NCI-H2081 (cell line): ENCODE results near the gene ANKRD36.
"Not testable (repeated sequence)": the region's sequence is repeated elsewhere in the genome, so short reads cannot be mapped to it uniquely, and the experiment has no call there.

Source experiments
- DNase-seq, 2 experiments: peaks; one replicate each; lab custom pipeline; 2025; lab: John Stamatoyannopoulos, UW

The ANKRD36 gene

DNA sequence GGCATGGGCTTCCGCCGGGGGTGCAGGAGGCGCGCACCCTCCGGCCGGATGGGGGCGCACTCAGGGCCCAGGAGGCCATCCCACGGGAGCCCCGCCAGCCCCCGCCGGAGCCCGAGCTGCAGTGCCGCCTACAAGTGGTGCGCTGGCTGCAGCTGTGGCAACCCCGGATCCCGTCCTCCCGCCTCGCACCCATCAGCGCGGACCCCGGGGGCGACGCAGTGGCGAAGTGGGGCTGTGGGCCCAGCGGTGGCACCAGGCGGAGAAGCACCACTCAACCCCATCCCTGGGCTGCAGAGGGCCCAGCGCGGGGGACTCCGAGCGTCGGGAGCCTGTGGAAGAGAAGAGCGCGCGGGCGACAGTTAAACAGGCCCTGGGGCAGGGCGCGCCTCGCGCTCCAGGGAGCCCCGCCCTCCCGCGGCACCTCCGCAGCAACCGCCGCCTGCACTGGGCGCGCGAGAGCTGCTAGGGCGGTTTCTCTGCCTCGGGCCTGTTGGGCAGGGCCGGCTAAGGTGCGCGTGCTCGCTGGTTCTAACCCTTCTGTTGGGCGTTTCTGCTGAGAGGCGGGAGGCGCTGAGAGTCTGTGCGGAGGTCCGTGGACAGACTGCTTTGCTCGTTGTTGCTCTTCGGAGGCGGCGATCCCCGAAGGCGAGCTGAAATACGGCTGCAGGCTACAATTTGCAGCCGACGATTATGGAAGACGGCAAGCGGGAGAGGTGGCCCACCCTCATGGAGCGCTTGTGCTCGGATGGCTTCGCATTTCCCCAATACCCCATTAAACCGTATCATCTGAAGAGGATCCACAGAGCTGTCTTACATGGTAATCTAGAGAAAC lies at the start of gene ANKRD36:
TSS of gene ANKRD36 (plus strand) at position 104 of the 832 bp plus-strand sequence. CDS start at position 691, 587 bp downstream.
- DNase-seq, result not testable (repeated sequence)

GRCh38 chr2:97066030-97066429 lies 46.9 kb upstream of the ANKRD36 start:
- DNase-seq, result not testable (repeated sequence)

- no peak for DNase-seq
Observed at GRCh38 chr2:97067279-97068004, 45.5 kb upstream of the ANKRD36 start.

DNA sequence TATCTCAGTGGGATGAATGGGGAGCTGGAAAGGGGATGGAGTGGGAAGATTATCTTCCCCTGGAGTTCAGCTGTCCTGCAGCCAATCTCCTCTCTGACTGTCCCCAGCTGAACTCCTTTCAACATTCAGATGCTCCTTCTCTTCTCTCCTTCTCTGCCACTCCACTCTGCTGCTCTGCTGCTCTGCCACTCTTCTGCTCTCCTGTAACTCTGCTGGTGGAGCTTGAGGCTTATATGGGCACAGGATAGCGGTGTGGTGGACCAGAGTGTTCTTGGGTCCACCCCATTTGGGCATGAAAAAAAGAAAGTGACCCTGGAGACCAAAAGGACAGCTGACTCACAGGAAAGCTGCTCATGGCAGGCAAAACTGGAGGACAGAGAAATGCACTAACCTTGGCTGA lies 44.9 kb upstream of the ANKRD36 start:
- DNase-seq, result no peak

- DNase-seq, result not testable (repeated sequence)
Observed at GRCh38 chr2:97068722-97069121, 44.2 kb upstream of the ANKRD36 start.

- DNase-seq, result not testable (repeated sequence)
Observed at GRCh38 chr2:97070915-97071314, 42.0 kb upstream of the ANKRD36 start.

GRCh38 chr2:97077213-97077612 lies 35.7 kb upstream of the ANKRD36 start:
- not testable (repeated sequence) for DNase-seq

- not testable (repeated sequence) for DNase-seq
Observed at GRCh38 chr2:97080855-97081254, 32.1 kb upstream of the ANKRD36 start.

- not testable (repeated sequence) for DNase-seq
Observed at GRCh38 chr2:97082206-97082605, 30.7 kb upstream of the ANKRD36 start.

GRCh38 chr2:97083516-97083915 lies 29.4 kb upstream of the ANKRD36 start:
- DNase-seq, result not testable (repeated sequence)

- not testable (repeated sequence) for DNase-seq
Observed at GRCh38 chr2:97085093-97085492, 27.9 kb upstream of the ANKRD36 start.

GRCh38 chr2:97088706-97089105 lies 24.2 kb upstream of the ANKRD36 start:
- peak in 1 of 2 experiments; percentile 9 for DNase-seq

GRCh38 chr2:97092946-97093345 lies 20.0 kb upstream of the ANKRD36 start:
- DNase-seq, result not testable (repeated sequence)

- DNase-seq, result not testable (repeated sequence)
Observed at GRCh38 chr2:97093983-97094771, 18.8 kb upstream of the ANKRD36 start.

GRCh38 chr2:97094772-97095611 lies 18.0 kb upstream of the ANKRD36 start, which contains the start of gene FAHD2B:
Gene FAHD2B, minus strand, starts transcription at chr2:97094882. Its CDS starts 3,176 bp downstream, at chr2:97091706.
- peak; percentile 50 to 71 for DNase-seq

DNA sequence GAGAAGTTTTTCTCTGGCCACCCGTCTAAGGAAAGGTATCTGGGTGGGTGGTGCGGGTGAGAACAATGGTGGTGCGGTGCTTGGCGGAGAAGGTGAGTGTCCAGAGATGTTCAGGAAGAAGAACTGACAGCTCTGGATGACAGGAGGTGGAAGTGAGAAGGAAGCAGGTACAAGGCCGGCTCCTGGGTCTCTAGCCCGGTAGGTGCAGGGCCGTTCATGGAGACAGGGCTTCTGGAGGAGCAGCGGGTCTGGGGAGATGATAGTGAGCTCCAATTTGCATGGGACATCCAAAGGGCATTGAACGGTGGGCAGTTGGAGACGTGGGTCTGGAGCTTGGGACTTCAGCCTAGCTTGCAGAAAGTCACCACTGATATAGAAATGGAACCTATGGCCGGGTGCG lies 17.3 kb upstream of the ANKRD36 start:
- peak in 1 of 2 experiments; percentile 1 for DNase-seq

- not testable (repeated sequence) for DNase-seq
Observed at GRCh38 chr2:97098786-97099372, 14.1 kb upstream of the ANKRD36 start.

GRCh38 chr2:97106878-97107277 lies 6.1 kb upstream of the ANKRD36 start:
- DNase-seq, result not testable (repeated sequence)

DNA sequence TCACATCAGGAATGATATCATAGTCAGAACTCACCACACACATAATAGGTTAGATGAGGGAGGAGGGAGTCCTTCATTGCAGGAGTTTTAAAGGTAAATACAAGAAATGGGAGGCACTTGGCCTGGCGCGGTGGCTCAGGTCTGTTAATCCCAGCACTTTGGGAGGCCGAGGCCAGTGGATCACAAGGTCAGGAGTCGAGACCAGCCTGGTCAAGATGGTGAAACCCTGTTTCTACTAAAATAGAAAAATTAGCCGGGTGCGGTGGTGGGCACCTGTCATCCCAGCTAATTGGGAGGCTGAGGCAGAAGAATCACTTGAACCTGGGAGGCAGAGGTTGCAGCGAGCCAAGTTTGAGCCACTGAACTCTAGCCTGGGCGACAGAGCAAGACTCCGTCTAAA lies 1.7 kb upstream of the ANKRD36 start:
- DNase-seq, result not testable (repeated sequence)

DNA sequence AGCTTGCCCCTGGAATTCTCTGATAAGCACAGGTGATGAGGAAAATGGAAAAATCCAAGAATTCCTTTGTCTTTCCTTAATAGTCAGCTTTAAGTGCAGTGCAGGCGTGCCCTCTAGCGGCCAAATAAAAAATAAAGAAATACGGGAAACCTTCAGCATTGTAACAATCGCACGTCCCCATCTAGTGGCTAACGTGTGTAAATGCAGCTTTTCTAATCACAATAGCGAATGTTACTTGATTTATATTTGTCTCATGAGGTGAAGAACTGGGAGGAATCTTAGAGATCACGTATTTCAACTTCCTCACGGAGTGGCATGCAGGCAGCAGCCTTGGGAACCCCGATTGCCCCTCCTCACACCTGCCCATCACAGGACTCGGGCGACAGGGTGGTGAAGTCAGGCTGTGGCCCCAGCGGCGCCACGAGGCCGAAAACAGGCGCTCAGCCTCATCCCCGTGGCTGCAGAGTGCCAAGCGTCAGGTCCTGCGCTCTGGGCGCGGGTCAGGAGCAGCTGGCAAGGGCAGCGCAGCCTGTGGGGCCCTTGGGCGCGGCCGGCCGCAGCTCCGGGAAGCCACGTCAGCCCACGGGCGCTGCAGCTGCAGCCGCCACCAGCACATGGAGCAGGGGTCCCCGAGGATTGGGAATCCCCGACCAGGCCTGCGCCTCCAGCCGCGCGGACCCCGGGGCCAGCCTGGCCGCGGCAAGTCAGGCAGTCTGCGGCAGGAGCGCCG lies 468 bp upstream of the ANKRD36 start:
- not testable (repeated sequence) for DNase-seq
